Stimulated activated CD8-positive, alpha-beta memory T cell treated with anti-CD3 and anti-CD28 coated beads, Interleukin-15, amount 100 ng/mL, for 48 hours (primary cell): ENCODE measurements around the gene NUP85.
"Not testable (repeated sequence)": the region's sequence is repeated elsewhere in the genome, so short reads cannot be mapped to it uniquely, and the experiment has no call there.

Experiments
- DNase-seq, 2 donors: peaks; one replicate each; pipeline ENCODE4 v3.0.0-alpha.2; 2020; ENCODE audit warnings: low read depth in 2 of 2

The NUP85 gene

GRCh38 chr17:75199886-75200618 lies 5.4 kb upstream of the NUP85 start:
- DNase-seq = no peak

- no peak for DNase-seq
Observed at GRCh38 chr17:75205793-75206163, 299 bp downstream of the NUP85 start.

GRCh38 chr17:75207050-75207407 lies 1.6 kb downstream of the NUP85 start:
- not testable (repeated sequence) for DNase-seq

- no peak for DNase-seq
Observed at GRCh38 chr17:75207760-75208159, 2.3 kb downstream of the NUP85 start.

GRCh38 chr17:75208161-75208560 lies 2.7 kb downstream of the NUP85 start:
- no peak for DNase-seq

GRCh38 chr17:75209061-75209460 lies 3.6 kb downstream of the NUP85 start:
- DNase-seq = no peak

GRCh38 chr17:75218131-75218530 lies 12.7 kb downstream of the NUP85 start:
- DNase-seq = no peak

GRCh38 chr17:75219815-75220214 lies 14.3 kb downstream of the NUP85 start:
- no peak for DNase-seq

GRCh38 chr17:75225016-75225415 lies 19.5 kb downstream of the NUP85 start:
- no peak for DNase-seq

- DNase-seq = no peak
Observed at GRCh38 chr17:75227729-75228128, 22.2 kb downstream of the NUP85 start.

- DNase-seq = no peak
Observed at GRCh38 chr17:75228305-75228704, 22.8 kb downstream of the NUP85 start.

- no peak for DNase-seq
Observed at GRCh38 chr17:75228847-75229246, 23.4 kb downstream of the NUP85 start.

GRCh38 chr17:75231071-75231470 lies 25.6 kb downstream of the NUP85 start:
- no peak for DNase-seq

- DNase-seq = no peak
Observed at GRCh38 chr17:75231741-75232464, 26.4 kb downstream of the NUP85 start.

- no peak for DNase-seq
Observed at GRCh38 chr17:75232786-75233185, 27.3 kb downstream of the NUP85 start.

GRCh38 chr17:75237100-75238014 lies 31.9 kb downstream of the NUP85 start:
- no peak for DNase-seq

GRCh38 chr17:75238020-75238580 lies 32.6 kb downstream of the NUP85 start:
- no peak for DNase-seq

GRCh38 chr17:75238684-75239191 lies 33.3 kb downstream of the NUP85 start:
- DNase-seq = no peak

GRCh38 chr17:75239214-75239613 lies 33.7 kb downstream of the NUP85 start:
- no peak for DNase-seq

- DNase-seq = no peak
Observed at GRCh38 chr17:75239778-75240393, 34.4 kb downstream of the NUP85 start.

GRCh38 chr17:75240394-75241142 lies 35.1 kb downstream of the NUP85 start:
- DNase-seq = no peak
